TTC549 (cell line): ENCODE data around the gene RAB37.

Source experiments
- FAIRE-seq: peaks from 2 replicates; lab custom pipeline; 2012; peaks lifted over from hg19 to GRCh38; lab: Jason Lieb, UNC

RAB37 gene

DNA sequence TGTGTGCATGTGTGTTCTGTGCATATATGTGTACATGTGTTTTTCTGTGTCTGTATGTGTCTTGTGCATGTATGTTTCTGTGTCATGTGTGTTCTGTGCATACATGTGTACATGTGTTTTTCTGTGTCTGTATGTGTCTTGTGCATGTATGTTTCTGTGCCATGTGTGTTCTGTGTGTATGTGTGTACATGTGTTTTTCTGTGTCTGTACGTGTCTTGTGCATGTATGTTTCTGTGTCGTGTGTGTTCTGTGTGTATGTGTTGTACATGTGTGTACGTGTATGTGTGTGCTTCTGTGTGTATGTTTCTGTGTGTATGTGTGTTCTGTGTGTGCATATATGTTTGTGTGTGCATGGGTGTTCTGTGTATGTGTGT, 8.4 kb upstream of the RAB37 start:
- no peak for FAIRE-seq

DNA sequence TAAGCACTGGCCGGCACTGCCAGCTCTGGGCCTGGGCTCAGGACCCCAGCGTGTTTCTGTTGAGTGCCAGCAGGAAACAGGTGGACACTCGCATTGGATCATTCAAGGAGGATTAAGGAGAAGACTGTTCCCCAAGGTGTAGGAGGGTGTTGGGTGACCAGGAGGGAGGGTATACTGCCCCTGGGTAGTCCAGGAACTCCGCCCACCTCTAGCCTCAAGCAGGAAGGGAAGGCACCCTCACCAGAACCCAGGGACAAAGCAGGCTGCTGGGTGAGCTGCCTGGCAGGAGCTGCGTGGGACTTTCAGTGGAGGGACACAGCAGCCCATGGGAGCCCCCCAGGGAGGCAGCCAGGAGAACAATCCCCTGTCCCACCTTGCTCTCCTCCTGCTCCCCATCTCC, 7.7 kb upstream of the RAB37 start:
- FAIRE-seq: no peak

GRCh38 chr17:74729866-74730265, 7.2 kb upstream of the RAB37 start:
- no peak for FAIRE-seq

GRCh38 chr17:74730491-74731346, 6.3 kb upstream of the RAB37 start:
- FAIRE-seq: no peak

GRCh38 chr17:74731347-74731605, 5.8 kb upstream of the RAB37 start:
- no peak for FAIRE-seq

GRCh38 chr17:74732042-74732867, 4.8 kb upstream of the RAB37 start:
- no peak for FAIRE-seq

DNA sequence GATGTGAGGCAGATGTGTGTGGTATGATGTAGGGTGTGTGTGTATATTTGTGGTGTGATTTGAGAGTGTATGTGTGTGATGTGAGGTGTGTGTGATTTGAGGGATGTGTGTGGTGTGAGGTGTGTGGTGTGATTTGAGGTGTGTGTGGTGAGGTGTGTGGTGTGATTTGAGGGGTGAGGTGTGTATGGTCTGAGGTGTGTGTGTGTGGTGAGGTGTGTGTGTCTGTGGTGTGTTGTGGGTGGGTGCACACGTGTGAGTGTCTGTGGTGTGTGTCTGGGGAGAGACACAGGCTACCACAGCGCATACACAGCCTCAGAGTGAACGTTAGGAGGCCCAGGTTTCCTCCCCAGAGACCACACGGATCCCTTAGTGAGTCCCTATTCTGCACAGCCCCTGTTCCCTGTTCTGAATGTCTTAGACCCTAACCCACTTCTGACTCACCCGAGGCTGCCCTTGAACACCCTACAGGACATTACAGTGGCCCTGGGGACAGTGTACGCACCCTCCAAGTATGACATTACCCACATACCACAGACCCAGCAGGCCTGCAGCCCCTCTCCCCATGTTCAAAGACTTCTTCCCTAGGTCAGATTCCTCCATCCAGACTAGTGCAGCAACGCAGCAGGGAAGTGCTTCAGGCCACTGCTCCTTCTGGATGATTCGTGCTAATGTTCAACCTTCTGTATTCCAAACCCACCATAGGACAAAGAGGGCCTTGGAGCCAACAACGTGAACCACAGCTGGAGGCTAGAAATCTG, 3.5 kb upstream of the RAB37 start:
- no peak for FAIRE-seq

DNA sequence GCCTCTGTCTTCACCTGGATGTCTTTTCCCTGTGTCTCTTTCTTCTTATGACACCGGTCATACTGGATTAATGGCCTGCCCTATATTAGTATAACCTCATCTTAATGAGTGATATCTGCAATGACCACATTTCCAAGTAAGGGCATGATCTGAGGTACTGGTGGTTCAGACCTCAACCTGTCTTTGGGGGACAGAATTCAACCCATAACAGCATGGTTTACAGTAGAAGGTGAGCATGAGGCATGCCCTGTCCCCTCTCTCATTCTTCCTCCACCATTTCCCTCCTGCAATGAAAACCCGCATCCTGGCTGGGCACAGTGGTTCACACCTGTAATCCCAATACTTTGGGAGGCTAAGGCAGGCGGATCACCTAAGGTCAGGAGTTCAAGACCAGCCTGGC, 2.8 kb upstream of the RAB37 start:
- no peak for FAIRE-seq

GRCh38 chr17:74737299-74738050, 419 bp downstream of the RAB37 start:
- no peak for FAIRE-seq

- no peak for FAIRE-seq
These were observed 1.3 kb downstream of the RAB37 start for GRCh38 chr17:74738051-74738996.

GRCh38 chr17:74739227-74739831, 2.3 kb downstream of the RAB37 start:
- FAIRE-seq: no peak

DNA sequence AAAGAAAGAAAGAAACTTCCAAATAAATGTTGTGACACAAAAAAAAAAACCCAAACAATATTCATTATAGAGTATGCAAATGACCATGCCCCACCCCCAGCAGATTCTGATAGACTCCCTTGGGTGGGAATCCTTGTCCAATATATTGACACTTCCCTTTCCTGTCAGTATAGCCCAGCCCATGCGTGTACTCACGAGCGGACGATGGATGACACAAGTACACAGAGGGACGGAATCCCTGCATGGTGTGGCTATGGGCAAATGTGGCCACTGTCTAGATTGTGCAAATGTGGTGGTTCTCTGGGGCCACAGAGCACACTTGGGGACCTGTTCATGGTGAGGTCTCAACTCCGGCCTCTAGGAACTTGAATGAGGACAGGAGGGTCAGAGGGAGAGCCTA, 3.1 kb downstream of the RAB37 start:
- FAIRE-seq: no peak

DNA sequence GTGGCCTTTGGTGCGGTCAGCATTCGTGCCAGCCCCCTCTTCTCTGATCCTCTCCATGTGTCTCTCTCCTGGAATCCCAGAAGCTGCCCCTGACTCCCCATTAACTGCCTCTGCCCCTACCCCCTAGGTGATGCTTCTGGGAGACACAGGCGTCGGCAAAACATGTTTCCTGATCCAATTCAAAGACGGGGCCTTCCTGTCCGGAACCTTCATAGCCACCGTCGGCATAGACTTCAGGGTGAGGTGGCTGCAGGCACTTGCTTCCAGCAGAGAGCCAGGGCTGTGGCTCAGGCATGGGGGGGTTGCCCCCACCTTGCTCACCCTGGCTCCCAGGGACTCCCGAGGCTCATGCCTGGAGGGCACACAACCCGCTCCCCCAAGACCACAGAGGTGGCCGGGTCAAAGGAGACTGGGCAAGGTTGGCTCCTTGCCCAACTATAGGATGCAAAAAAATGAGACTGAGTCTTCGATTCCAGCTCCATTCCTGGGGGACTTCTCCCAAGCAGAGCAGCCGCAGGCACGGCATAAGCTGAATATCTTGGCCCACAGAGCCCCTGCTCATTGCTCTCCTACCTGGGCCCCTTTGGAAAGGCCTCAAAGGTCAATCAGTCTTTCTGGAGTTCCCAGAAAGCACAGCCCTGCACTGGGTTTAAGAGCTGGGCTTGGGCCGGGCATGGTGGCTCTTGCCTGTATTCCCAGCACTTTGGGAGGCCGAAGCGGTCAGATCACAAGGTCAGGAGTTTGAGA, 3.8 kb downstream of the RAB37 start:
- FAIRE-seq: no peak

DNA sequence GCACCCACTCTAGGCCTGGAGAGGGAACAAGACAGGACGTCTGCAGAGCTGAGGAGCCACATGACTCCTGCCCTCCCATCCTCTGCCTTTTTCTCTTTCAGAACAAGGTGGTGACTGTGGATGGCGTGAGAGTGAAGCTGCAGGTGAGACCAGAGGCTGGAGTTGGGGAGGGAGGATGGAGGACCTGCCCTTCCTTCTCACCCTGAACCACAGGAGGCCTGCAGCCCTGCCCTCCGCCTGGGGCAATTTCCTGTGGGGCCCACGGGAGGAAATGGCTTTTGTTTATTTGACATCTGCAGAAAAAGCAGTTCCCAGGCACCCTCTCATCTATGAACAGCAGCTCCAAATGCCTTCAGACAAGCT, 5.1 kb downstream of the RAB37 start:
- no peak for FAIRE-seq

- no peak for FAIRE-seq
These were observed 6.0 kb downstream of the RAB37 start for GRCh38 chr17:74742978-74743545.

GRCh38 chr17:74743755-74744154, 6.7 kb downstream of the RAB37 start:
- no peak for FAIRE-seq

GRCh38 chr17:74744349-74744713, 7.3 kb downstream of the RAB37 start:
- no peak for FAIRE-seq

- FAIRE-seq: no peak
These were observed 7.9 kb downstream of the RAB37 start for GRCh38 chr17:74744714-74745547.
